SH-SY5Y (cell line): ENCODE results near the gene TRMT61A.

Experiments used
- GATA2 ChIP-seq: IDR thresholded peaks from 2 replicates; pipeline ENCODE4 v1.6.1; 2011; ENCODE audit warnings: mild to moderate bottlenecking, low read depth, low read length
- GATA3 ChIP-seq: IDR thresholded peaks from 2 replicates; pipeline ENCODE4 v1.6.1; 2011; ENCODE audit warnings: low read depth, mild to moderate bottlenecking, low read length, moderate library complexity

The TRMT61A gene

GRCh38 chr14:103522649-103523574 is 6.1 kb upstream of the TRMT61A start, which contains the start of gene CKB:
Gene CKB (minus strand): TSS chr14:103522830. CDS start chr14:103522493, 337 bp downstream.
- TF ChIP-seq GATA3 (no peak), GATA2 (no peak)

- TF ChIP-seq GATA2: no peak
- TF ChIP-seq GATA3: no peak
These were observed 5.4 kb upstream of the TRMT61A start for GRCh38 chr14:103523575-103523954.

- TF ChIP-seq GATA3 (no peak), GATA2 (no peak)
These were observed 4.7 kb upstream of the TRMT61A start for GRCh38 chr14:103524002-103524935.

- TF ChIP-seq GATA3: no peak
- TF ChIP-seq GATA2: no peak
These were observed 2.6 kb upstream of the TRMT61A start for GRCh38 chr14:103526247-103526913.

GRCh38 chr14:103526914-103527248 is 2.1 kb upstream of the TRMT61A start:
- TF ChIP-seq GATA2 (no peak), GATA3 (no peak)

- TF ChIP-seq GATA2: no peak
- TF ChIP-seq GATA3: no peak
These were observed 1.4 kb upstream of the TRMT61A start for GRCh38 chr14:103527408-103528145.

- TF ChIP-seq GATA3 (no peak), GATA2 (no peak)
These were observed 830 bp upstream of the TRMT61A start for GRCh38 chr14:103528146-103528586.

GRCh38 chr14:103529383-103530365 is 678 bp downstream of the TRMT61A start:
- no peak for TF ChIP-seq GATA3
- no peak for TF ChIP-seq GATA2

- TF ChIP-seq GATA3: no peak
- no peak for TF ChIP-seq GATA2
These were observed 1.4 kb downstream of the TRMT61A start for GRCh38 chr14:103530390-103530789.

GRCh38 chr14:103530831-103531230 is 1.8 kb downstream of the TRMT61A start:
- TF ChIP-seq GATA2 (no peak), GATA3 (no peak)

GRCh38 chr14:103531421-103532215 is 2.6 kb downstream of the TRMT61A start:
- TF ChIP-seq GATA3 (no peak), GATA2 (no peak)

GRCh38 chr14:103532216-103533136 is 3.5 kb downstream of the TRMT61A start:
- TF ChIP-seq GATA3 (no peak), GATA2 (no peak)
